HCT116 (cell line): Measurements from ENCODE around the gene DNAH7. TPM values are rescaled to one million over a fixed set of nuclear protein-coding genes. Genes with fewer than 3 reads are reported as not detected.

Experiments
- ATAC-seq: fragments of 200-7000 bp; cut with Tn5 transposase; 2 replicates; pipeline ENCODE4 v1.9.1; 2020; ENCODE audit warnings: mild to moderate bottlenecking, moderate library complexity
- BruUV-seq: library from RNA; stranded (reverse); fragments of 400-500 nt; replicated peaks from 2 replicates; lab custom pipeline; 2021; lab: Mats Ljungman, UMichigan
- CTCF ChIA-PET: fragments of 300-600 bp; sonication (Branson Sonifier 250); formaldehyde crosslinking; loops from one replicate; lab custom pipeline; 2021; ENCODE audit warnings: antibody characterized with exemption; lab: Charles Lee
- POLR2A ChIA-PET: fragments of 300-600, 350-600 bp; sonication (Branson Sonifier 250); formaldehyde crosslinking; loops from one replicate; lab custom pipeline; 2021; ENCODE audit warnings: antibody characterized with exemption; lab: Charles Lee
- RAD21 ChIA-PET, 2 experiments: fragments of 300-600 bp; sonication (Branson Sonifier 250); formaldehyde crosslinking; loops; one replicate each; lab custom pipeline; 2023; ENCODE audit warnings: low total read pairs in 2 of 2; ENCODE audit not compliant: uncharacterized antibody in 2 of 2, unreplicated experiment in 2 of 2, low non-redundant PET in 1 of 2; lab: Charles Lee
- DNase-seq: peaks from one replicate; pipeline ENCODE4 v3.0.0-alpha.2; 2010; ENCODE audit warnings: low read depth, low spot score
- H2AFZ ChIP-seq: fragments of 200-600 bp; shearing (Covaris generic), sonication (generic); 2 replicates; pipeline ENCODE4 v1.6.1; 2017; ENCODE audit warnings: low read depth, mixed run types, mixed read lengths, antibody characterized with exemption, low read length; ENCODE audit not compliant: poor library complexity, severe bottlenecking
- H3K27ac ChIP-seq: 2 replicates; pipeline ENCODE4 v1.5.1; 2012; ENCODE audit warnings: low read depth, low read length
- H3K27me3 ChIP-seq: fragments of 200-600 bp; sonication (generic); 2 replicates; pipeline ENCODE4 v1.6.1; 2016; ENCODE audit warnings: mixed run types, low read length, mixed read lengths; ENCODE audit not compliant: insufficient read depth
- H3K36me3 ChIP-seq, 2 experiments: fragments of 200-500 bp in 1 of 2; fragments of 200-600 bp in 1 of 2; sonication (Bioruptor generic) in 1 of 2; sonication (generic) in 1 of 2; 2 replicates each; pipeline versions ENCODE4 v1.5.1 to v1.6.1; 2014 to 2016; ENCODE audit warnings: low read length in 2 of 2, inconsistent platforms in 1 of 2, mixed read lengths in 1 of 2, mixed run types in 1 of 2; ENCODE audit not compliant: insufficient read depth in 2 of 2, control insufficient read depth in 1 of 2
- H3K4me1 ChIP-seq, 2 experiments: fragments of 200-600 bp in 1 of 2; sonication (generic) in 1 of 2; 2 replicates each; pipeline versions ENCODE4 v1.5.1 to v1.6.1; 2012 to 2017; ENCODE audit warnings: low read length in 2 of 2, inconsistent platforms in 1 of 2, mild to moderate bottlenecking in 1 of 2, mixed read lengths in 1 of 2, mixed run types in 1 of 2, moderate library complexity in 1 of 2; ENCODE audit not compliant: insufficient read depth in 2 of 2, control insufficient read depth in 1 of 2
- H3K4me2 ChIP-seq: fragments of 200-600 bp; sonication (generic); 2 replicates; pipeline ENCODE4 v1.6.1; 2017; ENCODE audit warnings: mixed run types, low read length, mixed read lengths
- H3K4me3 ChIP-seq, 2 experiments: fragments of 200-600 bp in 1 of 2; sonication (generic) in 1 of 2; replicated peaks in 1 of 2; 2 replicates each; pipeline ENCODE4 v1.5.1; 2011 to 2016; ENCODE audit warnings: low read length in 2 of 2, control low read depth in 1 of 2, low read depth in 1 of 2, mild to moderate bottlenecking in 1 of 2, mixed read lengths in 1 of 2, mixed run types in 1 of 2
- H3K79me2 ChIP-seq: fragments of 200-600 bp; sonication (generic); 2 replicates; pipeline ENCODE4 v1.6.1; 2017; ENCODE audit warnings: mild to moderate bottlenecking, mixed run types, low read length, moderate library complexity, mixed read lengths; ENCODE audit not compliant: insufficient read depth
- H3K9ac ChIP-seq: fragments of 200-600 bp; sonication (generic); 2 replicates; pipeline ENCODE4 v1.6.1; 2016; ENCODE audit warnings: low read length, mixed read lengths
- H3K9me2 ChIP-seq: fragments of 200-600 bp; sonication (generic), shearing (Covaris generic); 2 replicates; pipeline ENCODE4 v1.6.1; 2017; ENCODE audit warnings: mixed run types, mild to moderate bottlenecking, moderate library complexity; ENCODE audit not compliant: insufficient read depth
- H3K9me3 ChIP-seq, 2 experiments: fragments of 200-500 bp in 1 of 2; fragments of 200-600 bp in 1 of 2; sonication (Bioruptor generic) in 1 of 2; sonication (generic) in 1 of 2; 2 replicates each; pipeline ENCODE4 v1.6.1; 2014 to 2017; ENCODE audit warnings: low read length in 2 of 2, mixed read lengths in 2 of 2, inconsistent platforms in 1 of 2, low read depth in 1 of 2, mild to moderate bottlenecking in 1 of 2, mixed run types in 1 of 2, moderate library complexity in 1 of 2; ENCODE audit not compliant: control insufficient read depth in 1 of 2, insufficient read depth in 1 of 2
- H4K20me1 ChIP-seq: fragments of 200-600 bp; sonication (generic), shearing (Covaris generic); 2 replicates; pipeline ENCODE4 v1.6.1; 2017; ENCODE audit warnings: mixed run types, mild to moderate bottlenecking, moderate library complexity; ENCODE audit not compliant: insufficient read depth
- CBX3 ChIP-seq: IDR thresholded peaks from 2 replicates; pipeline ENCODE4 v1.6.1; 2012; ENCODE audit warnings: low read depth
- FOSL1 ChIP-seq: IDR thresholded peaks from 2 replicates; pipeline ENCODE4 v1.6.1; 2012; ENCODE audit warnings: low read depth
- POLR2AphosphoS5 ChIP-seq: IDR thresholded peaks from 2 replicates; pipeline ENCODE4 v1.6.1; 2011; ENCODE audit warnings: mild to moderate bottlenecking, low read depth, low read length, moderate library complexity
- RAD21 ChIP-seq: IDR thresholded peaks from 2 replicates; pipeline ENCODE4 v1.6.1; 2012; ENCODE audit warnings: low read depth, mild to moderate bottlenecking
- REST ChIP-seq: IDR thresholded peaks from 2 replicates; pipeline ENCODE4 v1.6.1; 2012; ENCODE audit warnings: low read depth
- SIN3A ChIP-seq: IDR thresholded peaks from 2 replicates; pipeline ENCODE4 v1.6.1; 2012; ENCODE audit warnings: low read depth
- SRF ChIP-seq: IDR thresholded peaks from 2 replicates; pipeline ENCODE4 v1.6.1; 2012; ENCODE audit warnings: low read depth
- YY1 ChIP-seq: IDR thresholded peaks from 2 replicates; pipeline ENCODE4 v1.6.1; 2011; ENCODE audit warnings: low read length, low read depth, moderate library complexity, mild to moderate bottlenecking; ENCODE audit not compliant: insufficient replicate concordance; ENCODE audit errors: extremely low read depth
- ZBTB33 ChIP-seq: IDR thresholded peaks from 2 replicates; pipeline ENCODE4 v1.6.1; 2011; ENCODE audit warnings: mild to moderate bottlenecking, low read length, moderate library complexity; ENCODE audit not compliant: insufficient replicate concordance; ENCODE audit errors: extremely low read depth
- ZFX ChIP-seq: fragments of 450-650 bp; IDR thresholded peaks from 2 replicates; pipeline ENCODE4 v1.6.1; 2017
- intact Hi-C: fragments of 100-400 bp; cut with micrococcal nuclease; formaldehyde crosslinking; loops from 2 replicates; pipeline ENCODE4 v1.10.0; 2022
- total RNA-seq: library from RNA; stranded (reverse); gene quantifications from one replicate; pipeline ENCODE4 v1.2.1, GENCODE V29; 2021; ENCODE audit not compliant: unreplicated experiment

The DNAH7 gene
- total RNA-seq, 1 experiment from 2014 or later: not detected

GRCh38 chr2:196086517-196087368 lies 18.1 kb upstream of the DNAH7 start:
- ChIA-PET POLR2A (no interaction called here), RAD21 (no interaction called here), CTCF (no interaction called here)
- Histone ChIP-seq H3K79me2 (no peaks in the 10 kb centered on the region), H3K27ac (no peak overlapping the region), H2AFZ (no peak overlapping the region), H4K20me1 (no peaks in the 10 kb centered on the region), H3K9ac (no peak overlapping the region), H3K4me2 (no peak overlapping the region), H3K4me3 (no peak overlapping the region), H3K27me3 (no peaks in the 10 kb centered on the region), H3K4me1 (no peaks in the 10 kb centered on the region), H3K36me3 (no peaks in the 10 kb centered on the region), H3K9me3 (no peaks in the 10 kb centered on the region), H3K9me2 (no peaks in the 10 kb centered on the region)
- intact Hi-C loops: no loop called here
- ATAC-seq: no peak
- no TSS peak for BruUV-seq
- no peak for DNase-seq
- TF ChIP-seq REST: no peak
- TF ChIP-seq RAD21: no peak
- no peak for TF ChIP-seq YY1
- no peak for TF ChIP-seq POLR2AphosphoS5
- TF ChIP-seq FOSL1: no peak
- no peak for TF ChIP-seq ZBTB33
- no peak for TF ChIP-seq SRF
- no peak for TF ChIP-seq SIN3A
- TF ChIP-seq ZFX: no peak
- TF ChIP-seq CBX3: no peak
